Naive thymus-derived CD4-positive, alpha-beta T cell (primary cell): Measurements from ENCODE around the gene DBI. TPM values are rescaled to one million over a fixed set of nuclear protein-coding genes. Genes with fewer than 3 reads are reported as not detected.

Experiments
- ATAC-seq: fragments of 150-1000 bp; cut with Tn5 transposase; 2 replicates; pipeline ENCODE4 v1.10.0; 2021; ENCODE audit warnings: mild to moderate bottlenecking, moderate library complexity
- CTCF ChIA-PET: fragments of 350-600 bp; sonication (Branson Sonifier 250); formaldehyde crosslinking; loops from one replicate; lab custom pipeline; 2021; ENCODE audit warnings: antibody characterized with exemption; lab: Charles Lee
- POLR2A ChIA-PET: fragments of 350-600 bp; sonication (Branson Sonifier 250); formaldehyde crosslinking; loops from one replicate; lab custom pipeline; 2021; ENCODE audit warnings: antibody characterized with exemption, inconsistent platforms; lab: Charles Lee
- DNase-seq, 9 donors: peaks; one replicate each; pipeline versions ENCODE4 v3.0.0 to v3.0.0-alpha.2; 2020 to 2022; ENCODE audit warnings: mixed read lengths in 1 of 9
- H3K27ac ChIP-seq: one replicate; pipeline ENCODE4 v1.7.0; 2013; ENCODE audit warnings: mild to moderate bottlenecking, low read depth, low read length, moderate library complexity
- H3K27me3 ChIP-seq, 2 donors: one replicate each; pipeline ENCODE4 v1.7.0; 2013; ENCODE audit warnings: low read length in 2 of 2, mild to moderate bottlenecking in 2 of 2, moderate library complexity in 2 of 2; ENCODE audit not compliant: control insufficient read depth in 2 of 2, insufficient read depth in 2 of 2
- H3K36me3 ChIP-seq, 3 experiments: 1 replicate in 2 of 3; 2 replicates in 1 of 3; pipeline ENCODE4 v1.7.0; 2013; ENCODE audit warnings: low read length in 3 of 3, mild to moderate bottlenecking in 3 of 3, moderate library complexity in 1 of 3; ENCODE audit not compliant: insufficient read depth in 3 of 3, control insufficient read depth in 2 of 3
- H3K4me1 ChIP-seq, 2 donors: one replicate each; pipeline ENCODE4 v1.7.0; 2013; ENCODE audit warnings: low read length in 2 of 2, mild to moderate bottlenecking in 2 of 2, moderate library complexity in 1 of 2; ENCODE audit not compliant: control insufficient read depth in 2 of 2, insufficient read depth in 2 of 2
- H3K4me3 ChIP-seq: 2 replicates; pipeline ENCODE4 v1.7.0; 2013; ENCODE audit warnings: mild to moderate bottlenecking, low read length
- H3K9me3 ChIP-seq, 3 experiments: 1 replicate in 2 of 3; 2 replicates in 1 of 3; pipeline ENCODE4 v1.7.0; 2013; ENCODE audit warnings: low read length in 3 of 3; ENCODE audit not compliant: control insufficient read depth in 2 of 3
- H3K27ac Mint-ChIP-seq, 9 donors: one replicate each; pipeline ENCODE4 v1.8.0; 2020 to 2022; ENCODE audit warnings: mixed read lengths in 9 of 9, mild to moderate bottlenecking in 8 of 9, moderate library complexity in 5 of 9, inconsistent platforms in 2 of 9
- H3K27me3 Mint-ChIP-seq, 5 donors: one replicate each; pipeline ENCODE4 v1.8.0; 2021 to 2022; ENCODE audit warnings: mixed read lengths in 5 of 5, mild to moderate bottlenecking in 1 of 5
- H3K36me3 Mint-ChIP-seq, 5 donors: one replicate each; pipeline ENCODE4 v1.8.0; 2020 to 2022; ENCODE audit warnings: mixed read lengths in 5 of 5, mild to moderate bottlenecking in 3 of 5, inconsistent platforms in 1 of 5
- H3K4me1 Mint-ChIP-seq, 7 donors: one replicate each; pipeline ENCODE4 v1.8.0; 2020 to 2022; ENCODE audit warnings: mixed read lengths in 7 of 7, mild to moderate bottlenecking in 3 of 7, inconsistent platforms in 1 of 7
- H3K4me3 Mint-ChIP-seq, 10 donors: one replicate each; pipeline ENCODE4 v1.8.0; 2020 to 2022; ENCODE audit warnings: mild to moderate bottlenecking in 10 of 10, mixed read lengths in 10 of 10, moderate library complexity in 6 of 10, inconsistent platforms in 2 of 10
- H3K9me3 Mint-ChIP-seq, 11 donors: one replicate each; pipeline ENCODE4 v1.8.0; 2020 to 2022; ENCODE audit warnings: mixed read lengths in 11 of 11, mild to moderate bottlenecking in 4 of 11, inconsistent platforms in 1 of 11, moderate library complexity in 1 of 11
- intact Hi-C, 2 donors: fragments of 100-400 bp; cut with micrococcal nuclease; formaldehyde crosslinking; loops; one replicate each; pipeline ENCODE4 v1.15.1; 2023
- polyA plus RNA-seq, 2 donors: library from polyadenylated mRNA; unstranded; fragments of 300-500 nt; fragmentation: Illumina TruSeq; gene quantifications; one replicate each; pipeline ENCODE4 v1.2.3, GENCODE V29; 2021
- total RNA-seq, 6 experiments: library from RNA in 5 of 6; stranded (reverse) in 5 of 6; gene quantifications; 1 replicate in 5 of 6; 2 replicates in 1 of 6; pipeline ENCODE4 v1.2.3 and lab custom pipeline; 2021 to 2026

The DBI gene
- total and polyA plus RNA-seq, 7 experiments from 2014 or later: 29.3 to 253 (median 42.9) TPM

GRCh38 chr2:119327431-119327830 is 39.3 kb upstream of the DBI start:
- H3K9me3 ChIP-seq: no peaks in the 10 kb centered on the region
- no peaks in the 10 kb centered on the region for H3K4me1 ChIP-seq
- no peaks in the 10 kb centered on the region for H3K36me3 ChIP-seq
- Mint-ChIP-seq H3K9me3 (no peaks in the 10 kb centered on the region), H3K27me3 (peaks cover 0 to 4% (median 0%) of the 10 kb centered on the region in 5 donors), H3K36me3 (peaks cover 0 to 13% (median 7%) of the 10 kb centered on the region in 5 donors), H3K27ac (no peak overlapping the region), H3K4me1 (no peaks in the 10 kb centered on the region), H3K4me3 (no peak overlapping the region)
- ChIA-PET POLR2A (no interaction called here), CTCF (no interaction called here)
- no peak for DNase-seq
- no peak overlapping the region for H3K4me3 ChIP-seq
- H3K27ac ChIP-seq: no peak overlapping the region
- intact Hi-C loops: no loop called here
- no peaks in the 10 kb centered on the region for H3K27me3 ChIP-seq
- ATAC-seq: no peak

DNA sequence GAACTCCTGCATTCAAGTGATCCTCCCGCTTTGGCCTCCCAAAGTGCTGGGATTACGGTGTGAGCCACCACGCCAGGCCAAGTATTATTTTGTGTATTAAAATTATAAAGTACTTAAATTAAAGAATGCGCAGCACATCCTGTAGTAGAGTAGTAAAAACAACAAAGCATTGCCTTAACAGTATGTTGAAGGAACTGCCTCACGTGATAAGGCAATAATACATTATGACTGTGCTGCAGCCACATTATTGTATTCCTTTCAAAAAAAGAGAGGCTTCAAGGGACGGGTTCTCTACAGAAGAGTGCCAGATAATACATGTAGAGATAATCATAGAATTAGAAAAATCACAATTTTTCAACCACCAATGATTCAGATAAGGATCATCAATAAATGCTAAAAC is 33.8 kb upstream of the DBI start:
- intact Hi-C loops: no loop called here
- ATAC-seq (no peak), DNase-seq (no peak)
- H3K36me3 Mint-ChIP-seq: peaks cover 0 to 39% (median 24%) of the 10 kb centered on the region in 5 donors
- ChIA-PET POLR2A (no interaction called here), CTCF (no interaction called here)
- H3K4me1 Mint-ChIP-seq: peaks cover 0 to 2% (median 0%) of the 10 kb centered on the region in 7 donors
- H3K9me3 ChIP-seq: no peaks in the 10 kb centered on the region
- H3K27ac ChIP-seq: no peak overlapping the region
- no peak overlapping the region for H3K4me3 ChIP-seq
- H3K9me3 Mint-ChIP-seq: peaks cover 0 to 2% (median 0%) of the 10 kb centered on the region in 11 donors
- H3K4me3 Mint-ChIP-seq: no peak overlapping the region
- H3K4me1 ChIP-seq: no peaks in the 10 kb centered on the region
- no peaks in the 10 kb centered on the region for H3K27me3 ChIP-seq
- H3K27me3 Mint-ChIP-seq: peaks cover 0 to 2% (median 0%) of the 10 kb centered on the region in 5 donors
- no peak overlapping the region for H3K27ac Mint-ChIP-seq
- no peaks in the 10 kb centered on the region for H3K36me3 ChIP-seq

DNA sequence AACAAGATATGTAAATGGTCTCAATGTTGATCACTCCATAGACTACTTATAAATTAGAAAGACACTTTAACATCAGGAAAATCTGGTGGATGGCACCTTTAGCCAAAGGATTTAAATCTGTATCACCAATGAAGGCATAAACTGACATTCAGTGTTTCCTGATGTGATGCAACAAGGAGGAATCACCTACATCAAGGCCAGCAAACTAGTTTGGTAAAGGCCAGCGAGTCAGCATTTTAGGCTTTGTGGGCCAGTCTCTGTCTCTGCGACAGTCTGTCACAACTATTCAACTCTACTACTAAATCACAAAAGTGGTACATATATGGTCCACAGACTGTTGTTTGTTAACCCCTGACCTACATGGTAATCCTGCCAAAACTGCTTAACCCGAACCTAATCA is 33.4 kb upstream of the DBI start:
- Mint-ChIP-seq H3K36me3 (peaks cover 0 to 40% (median 24%) of the 10 kb centered on the region in 5 donors), H3K4me1 (peaks cover 2 to 5% (median 4%) of the 10 kb centered on the region in 7 donors), H3K4me3 (no peak overlapping the region), H3K27me3 (peaks cover 0 to 2% (median 0%) of the 10 kb centered on the region in 5 donors), H3K9me3 (peaks cover 0 to 2% (median 0%) of the 10 kb centered on the region in 11 donors), H3K27ac (no peak overlapping the region)
- H3K9me3 ChIP-seq: no peaks in the 10 kb centered on the region
- H3K4me1 ChIP-seq: peaks cover 0 to 1% of the 10 kb centered on the region in 2 donors
- ChIA-PET CTCF (no interaction called here), POLR2A (no interaction called here)
- intact Hi-C loops: no loop called here
- ATAC-seq (no peak), DNase-seq (no peak)
- H3K27ac ChIP-seq: no peak overlapping the region
- H3K4me3 ChIP-seq: no peak overlapping the region
- no peaks in the 10 kb centered on the region for H3K36me3 ChIP-seq
- no peaks in the 10 kb centered on the region for H3K27me3 ChIP-seq

DNA sequence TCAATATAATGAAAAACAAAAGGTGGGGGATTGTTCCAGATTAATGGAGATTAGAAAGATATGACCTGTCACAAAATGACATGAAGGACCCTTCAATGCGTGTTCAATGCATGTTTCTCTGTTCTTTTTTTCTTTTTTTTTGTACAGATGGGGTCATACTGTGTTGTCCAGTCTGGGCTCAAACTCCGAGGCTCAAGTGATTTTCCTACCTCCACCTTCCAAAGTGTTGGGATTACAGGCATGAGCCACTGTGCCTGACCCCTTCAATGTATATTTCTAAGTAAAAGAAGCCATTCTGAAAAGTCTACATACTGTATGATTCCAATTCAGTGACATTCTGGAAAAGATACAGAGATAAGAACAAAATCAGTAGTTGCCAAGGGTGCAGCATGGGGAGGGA is 32.9 kb upstream of the DBI start:
- Mint-ChIP-seq H3K4me1 (peaks cover 5 to 9% (median 8%) of the 10 kb centered on the region in 7 donors), H3K9me3 (peaks cover 0 to 2% (median 0%) of the 10 kb centered on the region in 11 donors), H3K36me3 (peaks cover 0 to 41% (median 24%) of the 10 kb centered on the region in 5 donors), H3K4me3 (no peak overlapping the region), H3K27ac (no peak overlapping the region), H3K27me3 (peaks cover 0 to 2% (median 0%) of the 10 kb centered on the region in 5 donors)
- POLR2A ChIA-PET: no interaction called here
- ATAC-seq (no peak), DNase-seq (no peak)
- peaks cover 2 to 6% of the 10 kb centered on the region in 2 donors for H3K4me1 ChIP-seq
- no peak overlapping the region for H3K4me3 ChIP-seq
- H3K9me3 ChIP-seq: no peaks in the 10 kb centered on the region
- CTCF ChIA-PET: no interaction called here
- no peaks in the 10 kb centered on the region for H3K27me3 ChIP-seq
- intact Hi-C loops: no loop called here
- no peaks in the 10 kb centered on the region for H3K36me3 ChIP-seq
- H3K27ac ChIP-seq: no peak overlapping the region

GRCh38 chr2:119337749-119338148 is 29.0 kb upstream of the DBI start:
- H3K27ac Mint-ChIP-seq: peak overlapping the region in 1 of 9 donors; percentile 41
- intact Hi-C loops: loop anchor here in 1 of 2 donors (2.0 kb wide), 1 partner anchor 29 kb away; the partner anchor contains the start of genes C2orf76 and DBI
- no peak for DNase-seq
- H3K36me3 ChIP-seq: no peaks in the 10 kb centered on the region
- peaks cover 10% of the 10 kb centered on the region in 2 donors for H3K4me1 ChIP-seq
- no peaks in the 10 kb centered on the region for H3K27me3 Mint-ChIP-seq
- H3K9me3 Mint-ChIP-seq: peaks cover 0 to 2% (median 0%) of the 10 kb centered on the region in 11 donors
- H3K9me3 ChIP-seq: no peaks in the 10 kb centered on the region
- H3K36me3 Mint-ChIP-seq: peaks cover 0 to 34% (median 17%) of the 10 kb centered on the region in 5 donors
- H3K4me3 Mint-ChIP-seq: no peak overlapping the region
- ChIA-PET CTCF (interaction anchor here (0.6 to 0.7 kb wide), 2 partner anchors 456 to 1312 kb away, joined by 3 read pairs; no protein-coding TSS in a partner anchor), POLR2A (no interaction called here)
- H3K4me1 Mint-ChIP-seq: peaks cover 14 to 22% (median 20%) of the 10 kb centered on the region in 7 donors
- no peak overlapping the region for H3K27ac ChIP-seq
- no peaks in the 10 kb centered on the region for H3K27me3 ChIP-seq
- H3K4me3 ChIP-seq: no peak overlapping the region
- ATAC-seq: no peak

DNA sequence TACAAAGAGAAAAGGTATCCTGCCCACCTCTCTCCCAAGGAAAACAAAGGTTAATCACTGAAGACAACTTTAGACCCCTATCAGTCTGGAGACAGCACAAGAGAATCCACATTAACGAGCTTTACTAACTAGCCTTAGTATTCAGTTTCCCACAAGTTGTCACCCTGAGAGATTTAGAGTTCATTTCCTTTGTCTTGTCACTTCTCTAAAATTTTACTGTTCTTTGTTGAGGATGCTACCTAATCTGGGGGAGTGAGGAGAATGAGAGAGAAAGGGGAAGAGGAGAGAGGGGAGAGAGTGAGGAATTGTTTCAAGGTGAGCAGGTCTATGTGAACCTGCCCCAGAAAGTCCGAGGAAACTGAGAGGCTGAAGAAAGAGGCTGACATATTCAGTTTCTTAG is 28.5 kb upstream of the DBI start:
- intact Hi-C loops: loop anchor here in 1 of 2 donors (2.0 kb wide), 1 partner anchor 29 kb away; the partner anchor contains the start of genes C2orf76 and DBI
- Histone ChIP-seq H3K9me3 (no peaks in the 10 kb centered on the region), H3K27ac (no peak overlapping the region), H3K36me3 (no peaks in the 10 kb centered on the region), H3K27me3 (no peaks in the 10 kb centered on the region), H3K4me1 (peaks cover 10% of the 10 kb centered on the region in 2 donors), H3K4me3 (no peak overlapping the region)
- Mint-ChIP-seq H3K27ac (peak overlapping the region in 4 of 9 donors; percentile 18 to 67 (median 42)), H3K27me3 (no peaks in the 10 kb centered on the region), H3K9me3 (peaks cover 0 to 2% (median 0%) of the 10 kb centered on the region in 11 donors), H3K4me1 (peaks cover 14 to 22% (median 20%) of the 10 kb centered on the region in 7 donors), H3K4me3 (peak overlapping the region in 3 of 10 donors; percentile 13 to 57 (median 14)), H3K36me3 (peaks cover 0 to 34% (median 16%) of the 10 kb centered on the region in 5 donors)
- ChIA-PET CTCF (interaction anchor here (0.6 to 0.7 kb wide), 2 partner anchors 456 to 1312 kb away, joined by 3 read pairs; no protein-coding TSS in a partner anchor), POLR2A (interaction anchor here (0.6 kb wide), 1 partner anchor 22 kb away, joined by 3 read pairs; no protein-coding TSS in a partner anchor)
- no peak for ATAC-seq
- no peak for DNase-seq
